Karpas-422 (cell line): ENCODE data around the gene SIX6. TPM values are rescaled to one million over a fixed set of nuclear protein-coding genes. Genes with fewer than 3 reads are reported as not detected.

ENCODE experiments used
- DNase-seq: peaks from one replicate; pipeline ENCODE4 v3.0.0-alpha.2; 2015
- H2AFZ ChIP-seq: fragments of 200-600 bp; sonication (generic); 2 replicates; pipeline ENCODE4 v1.6.1; 2014; ENCODE audit warnings: antibody characterized with exemption, low read length, mixed read lengths
- H3K27ac ChIP-seq: fragments of 200-600 bp; sonication (generic); 2 replicates; pipeline ENCODE4 v1.5.1; 2014; ENCODE audit warnings: mild to moderate bottlenecking, low read length, moderate library complexity
- H3K27me3 ChIP-seq: fragments of 200-600 bp; sonication (generic); 2 replicates; pipeline ENCODE4 v1.6.1; 2014; ENCODE audit warnings: low read length, mixed read lengths
- H3K36me3 ChIP-seq: fragments of 200-600 bp; sonication (generic); 2 replicates; pipeline ENCODE4 v1.6.1; 2014; ENCODE audit warnings: low read length, mixed read lengths; ENCODE audit not compliant: insufficient read depth
- H3K4me1 ChIP-seq: fragments of 200-600 bp; sonication (generic); 2 replicates; pipeline ENCODE4 v1.6.1; 2014; ENCODE audit warnings: mild to moderate bottlenecking, low read length, mixed read lengths
- H3K4me2 ChIP-seq: fragments of 200-600 bp; sonication (generic); 2 replicates; pipeline ENCODE4 v1.6.1; 2014; ENCODE audit warnings: low read length, low read depth, mild to moderate bottlenecking; ENCODE audit not compliant: poor library complexity, severe bottlenecking
- H3K4me3 ChIP-seq: fragments of 200-600 bp; sonication (generic); 2 replicates; pipeline ENCODE4 v1.5.1; 2014; ENCODE audit warnings: mild to moderate bottlenecking, antibody characterized with exemption, low read length, mixed read lengths
- H3K79me2 ChIP-seq: fragments of 200-600 bp; sonication (generic); 2 replicates; pipeline ENCODE4 v1.6.1; 2014; ENCODE audit warnings: mild to moderate bottlenecking, low read length, mixed read lengths
- H3K9ac ChIP-seq: fragments of 200-600 bp; sonication (generic); 2 replicates; pipeline ENCODE4 v1.6.0; 2014; ENCODE audit warnings: low read length
- H3K9me2 ChIP-seq: fragments of 200-600 bp; sonication (generic), shearing (Covaris generic); replicated peaks from 2 replicates; pipeline ENCODE4 v1.6.0; 2014; ENCODE audit warnings: mild to moderate bottlenecking, low read length, moderate library complexity; ENCODE audit not compliant: insufficient read depth
- H3K9me3 ChIP-seq: fragments of 300-700, 200-600 bp; sonication (generic); 2 replicates; pipeline ENCODE4 v1.6.1; 2014; ENCODE audit warnings: low read length, mixed read lengths
- H4K20me1 ChIP-seq: fragments of 200-600 bp; sonication (generic); 2 replicates; pipeline ENCODE4 v1.6.1; 2014; ENCODE audit warnings: mild to moderate bottlenecking, antibody characterized with exemption, low read length, low read depth; ENCODE audit not compliant: insufficient read depth
- small RNA-seq: library from RNA; depleted of rRNA; stranded (forward); fragments of <200 nt; gene quantifications from one replicate; pipeline ENCODE3, GENCODE V24; 2014
- total RNA-seq: library from RNA; depleted of rRNA; stranded (reverse); fragments of >200 nt; shearing (Covaris generic); gene quantifications from 2 replicates; pipeline ENCODE4 v1.2.3, GENCODE V29; 2014; ENCODE audit warnings: low replicate concordance; rRNA removed

The SIX6 gene
- total RNA-seq, 1 experiment from 2014 or later: not detected

GRCh38 chr14:60532442-60532841 lies 23.5 kb downstream of the SIX6 start:
- Histone ChIP-seq H3K4me2 (no peak overlapping the region), H3K4me3 (no peak overlapping the region), H4K20me1 (no peaks in the 10 kb centered on the region), H3K4me1 (no peaks in the 10 kb centered on the region), H3K27ac (no peak overlapping the region), H3K79me2 (no peaks in the 10 kb centered on the region), H2AFZ (no peak overlapping the region), H3K9me2 (no peaks in the 10 kb centered on the region), H3K27me3 (no peaks in the 10 kb centered on the region), H3K9ac (no peak overlapping the region), H3K36me3 (no peaks in the 10 kb centered on the region), H3K9me3 (no peaks in the 10 kb centered on the region)
- DNase-seq: no peak

DNA sequence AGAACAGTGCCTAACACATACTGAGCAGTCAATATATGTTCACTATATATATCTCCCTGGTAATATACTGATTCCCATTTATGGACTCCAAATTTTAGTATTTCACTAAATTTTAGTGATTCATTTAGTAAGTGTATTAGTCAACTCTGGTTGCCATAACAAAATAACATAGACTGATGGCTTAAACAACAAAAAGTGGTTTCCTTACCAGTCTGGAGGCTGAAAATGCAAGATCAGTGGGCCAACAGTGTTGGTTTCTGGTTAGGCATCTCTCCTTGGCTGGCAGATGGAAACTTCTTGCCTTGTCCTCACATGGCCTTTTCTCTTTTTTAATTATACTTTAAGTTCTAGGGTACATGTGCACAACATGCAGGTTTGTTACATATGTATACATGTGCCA lies 28.7 kb downstream of the SIX6 start:
- Histone ChIP-seq H3K36me3 (no peaks in the 10 kb centered on the region), H3K9me3 (no peaks in the 10 kb centered on the region), H3K4me3 (no peak overlapping the region), H4K20me1 (no peaks in the 10 kb centered on the region), H3K27ac (no peak overlapping the region), H2AFZ (no peak overlapping the region), H3K9ac (no peak overlapping the region), H3K27me3 (no peaks in the 10 kb centered on the region), H3K79me2 (no peaks in the 10 kb centered on the region), H3K4me1 (no peaks in the 10 kb centered on the region), H3K4me2 (no peak overlapping the region), H3K9me2 (no peaks in the 10 kb centered on the region)
- DNase-seq: no peak

GRCh38 chr14:60544659-60545058 lies 35.7 kb downstream of the SIX6 start:
- H3K9me2 ChIP-seq: no peaks in the 10 kb centered on the region
- H3K36me3 ChIP-seq: no peaks in the 10 kb centered on the region
- no peaks in the 10 kb centered on the region for H3K79me2 ChIP-seq
- 0 out of 2 replicates have a peak, but pooled peaks cover 2% of the 10 kb centered on the region for H3K4me1 ChIP-seq
- no peak overlapping the region for H3K4me3 ChIP-seq
- H3K27ac ChIP-seq: no peak overlapping the region
- no peak overlapping the region for H3K4me2 ChIP-seq
- H4K20me1 ChIP-seq: no peaks in the 10 kb centered on the region
- no peaks in the 10 kb centered on the region for H3K27me3 ChIP-seq
- H3K9ac ChIP-seq: no peak overlapping the region
- peaks cover 9% of the 10 kb centered on the region for H3K9me3 ChIP-seq
- DNase-seq: peak; percentile 68
- H2AFZ ChIP-seq: no peak overlapping the region

DNA sequence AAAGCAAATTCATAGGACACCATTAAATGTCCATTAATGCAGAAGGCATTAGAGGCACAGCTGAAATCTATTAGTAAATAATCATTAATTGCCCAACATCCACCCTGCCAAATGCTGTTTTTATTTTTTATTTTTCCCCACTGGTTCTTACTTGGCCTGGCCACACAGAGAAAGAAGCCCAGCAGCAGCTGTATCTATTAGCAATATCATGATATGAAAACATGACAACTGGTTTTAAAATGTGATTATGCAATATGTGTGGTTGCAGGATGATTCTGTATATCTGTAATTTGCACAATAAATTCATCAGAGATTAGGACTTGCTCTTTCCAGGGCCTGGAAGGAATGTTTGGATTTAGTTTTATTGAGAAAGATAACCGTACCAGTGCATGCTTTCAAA lies 44.9 kb downstream of the SIX6 start:
- Histone ChIP-seq H3K27ac (no peak overlapping the region), H2AFZ (no peak overlapping the region), H3K9me3 (no peaks in the 10 kb centered on the region), H3K4me3 (no peak overlapping the region), H4K20me1 (no peaks in the 10 kb centered on the region), H3K4me1 (peaks cover 4% of the 10 kb centered on the region), H3K9ac (no peak overlapping the region), H3K4me2 (no peak overlapping the region), H3K79me2 (no peaks in the 10 kb centered on the region), H3K9me2 (no peaks in the 10 kb centered on the region), H3K27me3 (no peaks in the 10 kb centered on the region), H3K36me3 (no peaks in the 10 kb centered on the region)
- no peak for DNase-seq

DNA sequence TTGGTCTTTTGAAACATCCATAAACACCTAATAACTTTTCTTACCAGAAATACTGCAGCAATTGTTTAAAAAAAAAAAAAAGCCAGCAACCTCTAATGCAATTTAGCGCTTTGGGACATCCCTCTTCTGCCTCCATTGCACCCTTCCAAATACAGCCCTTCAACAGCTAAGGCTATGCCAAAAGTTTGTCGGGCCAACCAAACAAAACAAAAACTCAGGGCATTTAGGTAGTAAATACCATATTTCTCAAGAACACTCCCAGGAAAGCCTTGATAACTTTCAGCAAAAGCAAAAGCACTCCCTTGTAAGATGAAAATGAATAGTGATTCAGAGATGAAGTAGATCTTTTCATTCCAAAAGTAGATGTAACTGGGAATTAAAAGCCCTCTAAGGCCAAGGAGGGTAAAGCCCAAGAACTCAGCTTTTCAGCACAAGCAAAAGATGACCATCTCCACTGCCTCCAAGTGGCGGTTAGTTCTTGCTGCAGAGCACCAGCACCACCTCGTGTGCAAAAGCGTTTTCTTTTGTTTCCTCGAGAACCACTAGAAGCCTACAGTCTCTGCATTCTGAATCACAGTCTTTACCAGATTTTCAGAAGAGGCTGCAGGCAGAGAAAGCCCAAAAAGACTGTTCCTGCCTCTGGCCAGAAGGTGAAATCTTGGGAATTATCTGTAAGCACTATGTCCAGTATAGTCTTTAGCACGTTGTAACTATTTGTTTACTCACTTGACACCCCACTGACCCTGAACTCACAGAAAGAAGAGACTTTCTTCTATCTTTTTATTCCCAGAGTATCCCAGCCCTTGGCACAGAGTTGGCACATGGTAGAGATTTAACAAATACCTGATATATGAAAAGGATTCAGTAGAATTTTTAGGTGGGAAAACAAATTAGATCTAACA lies 53.1 kb downstream of the SIX6 start:
- Histone ChIP-seq H3K36me3 (no peaks in the 10 kb centered on the region), H3K4me2 (no peak overlapping the region), H3K9me3 (no peaks in the 10 kb centered on the region), H3K4me1 (peaks cover 48% of the 10 kb centered on the region), H3K27ac (no peak overlapping the region), H3K9ac (no peak overlapping the region), H4K20me1 (no peaks in the 10 kb centered on the region), H2AFZ (no peak overlapping the region), H3K4me3 (no peak overlapping the region), H3K27me3 (no peaks in the 10 kb centered on the region), H3K9me2 (no peaks in the 10 kb centered on the region), H3K79me2 (no peaks in the 10 kb centered on the region)
- DNase-seq: peak; percentile 93

Small RNAs within 50 kb of the gene (small RNA-seq; reads per million reads assigned to genes)
- gene AL049874.4: not detected

Other genes with a start within 250 kb of the SIX6 start
- gene C14orf39, start 23.1 kb upstream of the SIX6 start, total RNA-seq: not detected in 2 replicates
- 0.18 and 0.56 TPM in 2 replicates for gene SIX1, start 140.3 kb downstream of the SIX6 start, total RNA-seq
- gene SIX4, start 215.2 kb downstream of the SIX6 start, total RNA-seq: 53.8 and 61.6 TPM in 2 replicates
- gene MNAT1, start 225.6 kb downstream of the SIX6 start, total RNA-seq: 166 and 230 TPM in 2 replicates